Measurements from ENCODE around the gene SIPA1L3.

Gene SIPA1L3

GRCh38 chr19:38042132-38042531 lies 135.1 kb downstream of the SIPA1L3 start:
- ATAC-seq, result no peak

GRCh38 chr19:38043649-38044144 lies 136.7 kb downstream of the SIPA1L3 start:
- no peak for ATAC-seq
- TF ChIP-seq TSHZ2 (CRISPR knock-in tag; IDR thresholded peaks at IDR 0.05) (no peak), OSR1 (CRISPR knock-in tag; IDR thresholded peaks at IDR 0.05) (no peak), RARB (CRISPR knock-in tag; IDR thresholded peaks at IDR 0.05) (no peak), SNAI2 (CRISPR knock-in tag; IDR thresholded peaks at IDR 0.05) (no peak), PATZ1 (CRISPR knock-in tag; IDR thresholded peaks at IDR 0.05; ENCODE audit: borderline replicate concordance) (no peak), PPARA (CRISPR knock-in tag; IDR thresholded peaks at IDR 0.05; ENCODE audit: borderline replicate concordance) (no peak), CSRNP3 (CRISPR knock-in tag; IDR thresholded peaks at IDR 0.05) (no peak), TOX (CRISPR knock-in tag; IDR thresholded peaks at IDR 0.05; ENCODE audit: borderline replicate concordance) (no peak), ZNF8 (CRISPR knock-in tag; IDR thresholded peaks at IDR 0.05) (no peak), POU6F1 (CRISPR knock-in tag; IDR thresholded peaks at IDR 0.05; ENCODE audit: borderline replicate concordance, low read depth) (no peak), CSDC2 (CRISPR knock-in tag; IDR thresholded peaks at IDR 0.05) (no peak), ZC3H10 (CRISPR knock-in tag; IDR thresholded peaks at IDR 0.05) (no peak), ESRRG (CRISPR knock-in tag; IDR thresholded peaks at IDR 0.05) (no peak), TCF4 (CRISPR knock-in tag; IDR thresholded peaks at IDR 0.05; ENCODE audit: borderline replicate concordance) (no peak), ARNTL (CRISPR knock-in tag; IDR thresholded peaks at IDR 0.05; ENCODE audit: borderline replicate concordance, low read depth) (no peak), ZFP3 (CRISPR knock-in tag; IDR thresholded peaks at IDR 0.05) (no peak), BACH2 (CRISPR knock-in tag; IDR thresholded peaks at IDR 0.05; ENCODE audit: borderline replicate concordance) (no peak), ISL1 (CRISPR knock-in tag; IDR thresholded peaks at IDR 0.05) (no peak)

More at GRCh38 chr19:38042132-38042531, 135.1 kb downstream of the SIPA1L3 start:
- TF ChIP-seq ZC3H10 (CRISPR knock-in tag; IDR thresholded peaks at IDR 0.05), result no peak
- no peak for TF ChIP-seq BACH2 (CRISPR knock-in tag; IDR thresholded peaks at IDR 0.05; ENCODE audit: borderline replicate concordance)
- TF ChIP-seq ZFP30 (CRISPR knock-in tag; IDR thresholded peaks at IDR 0.05), result no peak
- TF ChIP-seq ZFP3 (CRISPR knock-in tag; IDR thresholded peaks at IDR 0.05), result no peak
- no peak for TF ChIP-seq ZNF565 (CRISPR knock-in tag; conservative IDR thresholded peaks at IDR 0.05; ENCODE audit: low read depth)
- no peak for TF ChIP-seq ISL1 (CRISPR knock-in tag; IDR thresholded peaks at IDR 0.05)
- no peak for TF ChIP-seq ARNTL (CRISPR knock-in tag; IDR thresholded peaks at IDR 0.05; ENCODE audit: borderline replicate concordance, low read depth)
- no peak for TF ChIP-seq TCF4 (CRISPR knock-in tag; IDR thresholded peaks at IDR 0.05; ENCODE audit: borderline replicate concordance)
- TF ChIP-seq RARB (CRISPR knock-in tag; IDR thresholded peaks at IDR 0.05), result no peak
- no peak for TF ChIP-seq ZNF70 (CRISPR knock-in tag; IDR thresholded peaks at IDR 0.05)
- TF ChIP-seq CSRNP3 (CRISPR knock-in tag; IDR thresholded peaks at IDR 0.05), result no peak
